NCI-H226 (cell line): ENCODE data around the gene TECPR1.

Source experiments
- DNase-seq: peaks from one replicate; pipeline ENCODE4 v3.0.0-alpha.2; 2015

TECPR1 gene

GRCh38 chr7:98209166-98209920 lies 42.7 kb downstream of the TECPR1 start:
- no peak for DNase-seq

GRCh38 chr7:98206451-98207330 lies 45.3 kb downstream of the TECPR1 start:
- DNase-seq = no peak

- DNase-seq = no peak
Measured at GRCh38 chr7:98205162-98205845, 46.7 kb downstream of the TECPR1 start.

- no peak for DNase-seq
Measured at GRCh38 chr7:98204670-98205069, 47.4 kb downstream of the TECPR1 start.

DNA sequence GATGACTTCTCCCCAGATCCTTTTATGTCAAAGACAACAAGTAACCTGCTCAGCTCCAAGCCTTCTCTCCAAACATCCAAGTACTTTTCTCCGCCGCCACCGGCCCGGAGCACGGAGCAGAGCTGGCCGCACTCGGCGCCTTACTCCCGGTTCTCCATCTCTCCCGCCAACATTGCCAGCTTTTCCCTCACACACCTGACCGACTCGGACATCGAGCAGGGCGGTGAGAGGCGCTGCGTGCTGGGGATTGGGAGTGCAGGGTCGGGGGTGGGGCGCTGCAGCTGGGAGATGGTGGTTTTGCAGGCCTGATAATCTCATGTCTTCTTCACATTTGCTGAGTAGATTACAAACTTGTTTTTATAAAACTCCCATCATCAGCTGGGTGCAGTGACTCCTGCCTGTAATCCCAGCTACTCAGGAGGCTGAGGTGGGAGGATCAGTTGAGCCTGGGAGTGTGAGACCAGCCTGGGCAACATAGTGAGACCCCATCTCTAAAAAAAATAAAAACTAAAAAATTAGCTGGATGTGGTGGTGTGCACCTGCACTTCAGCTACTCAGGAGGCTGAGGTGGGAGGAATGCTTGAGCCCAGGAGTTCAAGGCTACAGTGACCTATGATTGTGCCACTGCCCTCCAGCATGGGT lies 47.9 kb downstream of the TECPR1 start:
- DNase-seq = no peak

GRCh38 chr7:98203261-98203963 lies 48.6 kb downstream of the TECPR1 start:
- no peak for DNase-seq

DNA sequence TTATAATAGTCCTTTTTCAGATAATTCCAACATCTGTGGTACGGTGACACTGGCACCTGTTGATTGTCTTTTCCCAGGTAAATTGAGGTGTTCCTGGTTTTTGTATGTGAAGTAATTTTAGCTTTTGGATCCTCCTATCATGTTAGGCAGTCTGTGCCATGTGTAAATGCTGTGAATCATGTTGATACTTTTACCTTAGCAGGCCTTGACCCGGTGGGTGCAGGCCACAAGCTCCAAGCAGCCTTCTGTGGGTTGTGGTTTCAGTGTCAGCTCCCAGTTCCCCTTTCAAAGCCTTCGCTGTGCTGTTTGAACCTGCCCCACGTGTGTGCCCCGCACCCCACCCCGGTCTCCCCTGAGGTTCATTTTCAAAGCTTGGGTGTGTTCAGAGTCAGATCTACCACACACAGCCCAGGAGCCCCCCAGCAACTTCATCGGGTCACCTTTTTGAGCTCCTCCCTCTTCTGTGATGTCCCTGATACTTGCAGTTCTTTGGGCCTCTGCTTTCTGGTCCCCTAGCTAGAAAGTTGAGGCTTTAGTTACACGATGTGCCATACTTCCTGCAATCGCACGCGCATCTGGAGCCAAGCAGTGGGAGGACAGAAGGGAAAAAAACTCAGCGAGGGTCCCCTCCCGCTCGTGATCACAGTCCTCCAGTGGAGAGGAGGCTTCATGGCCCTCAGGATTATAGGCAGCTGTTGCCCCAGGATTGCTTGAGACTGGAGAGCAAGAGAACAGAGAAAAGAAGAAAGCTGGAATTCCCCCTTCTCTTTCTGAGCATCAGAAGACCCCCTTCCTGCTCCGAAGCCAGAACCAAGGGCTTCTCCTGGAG lies 49.5 kb downstream of the TECPR1 start:
- no peak for DNase-seq

DNA sequence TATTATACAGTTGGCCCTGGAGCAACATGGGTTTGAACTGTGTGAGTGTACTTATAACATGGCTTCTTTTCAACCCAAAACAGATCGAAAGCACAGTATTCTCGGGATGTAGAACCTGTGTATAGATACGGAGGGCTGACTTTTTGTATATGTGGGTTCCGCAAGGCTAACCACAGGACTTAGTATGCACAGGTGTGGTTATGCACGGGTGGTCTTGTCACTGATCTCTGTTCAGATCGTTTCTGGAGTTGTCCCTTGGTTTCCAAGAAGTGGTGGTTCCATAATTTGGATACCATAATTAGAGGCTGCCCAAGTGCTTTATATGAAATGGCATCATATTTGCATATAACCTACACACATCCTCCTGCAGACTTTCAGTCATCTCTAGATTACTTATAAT lies 51.7 kb downstream of the TECPR1 start:
- no peak for DNase-seq

DNA sequence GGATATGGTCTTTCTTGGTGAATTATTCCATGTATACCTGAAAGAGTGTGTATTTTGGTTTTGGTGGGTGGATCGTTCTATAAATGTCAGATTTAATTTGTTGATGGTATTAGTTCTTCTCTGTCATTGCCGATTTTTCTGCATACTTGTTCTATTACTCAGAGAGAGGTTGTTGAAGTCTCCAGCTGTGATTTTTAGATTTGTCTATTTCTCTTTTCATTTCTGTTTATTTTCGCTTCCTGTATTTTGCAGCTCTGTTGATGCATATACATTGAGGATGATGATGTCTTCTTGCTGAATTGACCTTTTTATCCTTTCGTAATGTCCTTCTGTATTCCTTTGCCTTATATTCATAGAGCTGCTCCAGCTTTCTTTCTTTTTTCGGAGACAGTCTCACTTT lies 52.9 kb downstream of the TECPR1 start:
- no peak for DNase-seq

- no peak for DNase-seq
Measured at GRCh38 chr7:98196706-98197605, 55.1 kb downstream of the TECPR1 start.

DNA sequence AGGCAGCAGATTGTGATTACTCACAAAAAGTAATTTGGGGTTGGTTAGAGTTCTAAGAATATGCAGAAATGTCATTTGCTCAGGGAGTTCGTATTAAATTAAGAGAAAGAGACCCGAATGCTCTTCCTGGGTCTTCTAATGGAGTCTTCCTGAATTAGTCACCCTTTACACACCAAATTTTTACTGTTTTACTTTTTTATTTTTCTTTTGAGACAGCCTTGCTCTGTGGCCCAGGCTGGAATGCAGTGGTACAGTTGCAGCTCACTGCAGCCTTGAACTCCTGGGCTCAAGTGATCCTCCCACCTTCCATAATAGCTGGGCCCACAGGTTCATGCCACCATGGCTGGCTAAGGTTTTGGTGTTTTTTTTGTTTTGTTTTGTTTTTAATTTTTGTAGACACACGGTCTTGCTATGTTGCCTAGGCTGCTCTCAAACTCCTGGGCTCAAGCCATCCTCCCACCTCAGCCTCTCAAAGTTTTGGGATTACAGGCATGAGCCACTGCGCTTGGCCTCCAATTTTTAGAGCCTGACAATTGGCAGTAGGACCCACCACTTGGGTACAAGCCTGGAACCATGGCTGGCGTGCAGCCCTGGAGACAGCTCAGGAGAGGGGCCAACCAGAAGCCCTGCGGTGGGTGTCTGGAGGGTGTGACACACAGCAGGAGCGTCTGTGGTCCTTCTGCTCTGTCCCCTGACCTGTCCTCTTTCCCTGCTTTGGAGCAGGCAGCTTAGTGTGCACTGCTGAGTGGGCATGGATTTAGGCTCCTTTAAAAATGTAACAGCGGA lies 57.2 kb downstream of the TECPR1 start:
- DNase-seq = no peak

DNA sequence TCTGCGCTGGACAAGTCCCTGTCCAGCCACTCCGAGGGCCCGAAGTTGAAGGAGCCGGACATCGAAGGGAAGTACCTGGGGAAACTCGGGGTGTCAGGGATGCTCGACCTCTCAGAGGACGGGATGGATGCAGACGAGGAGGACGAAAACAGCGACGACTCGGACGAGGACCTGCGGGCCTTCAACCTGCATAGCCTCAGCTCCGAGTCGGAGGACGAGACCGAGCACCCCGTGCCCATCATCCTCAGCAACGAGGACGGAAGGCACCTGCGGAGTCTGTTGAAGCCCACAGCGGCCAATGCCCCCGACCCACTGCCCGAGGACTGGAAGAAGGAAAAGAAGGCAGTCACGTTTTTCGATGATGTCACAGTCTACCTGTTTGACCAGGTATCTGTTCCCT lies 57.8 kb downstream of the TECPR1 start:
- no peak for DNase-seq

- DNase-seq = no peak
Measured at GRCh38 chr7:98193474-98194180, 58.4 kb downstream of the TECPR1 start.

DNA sequence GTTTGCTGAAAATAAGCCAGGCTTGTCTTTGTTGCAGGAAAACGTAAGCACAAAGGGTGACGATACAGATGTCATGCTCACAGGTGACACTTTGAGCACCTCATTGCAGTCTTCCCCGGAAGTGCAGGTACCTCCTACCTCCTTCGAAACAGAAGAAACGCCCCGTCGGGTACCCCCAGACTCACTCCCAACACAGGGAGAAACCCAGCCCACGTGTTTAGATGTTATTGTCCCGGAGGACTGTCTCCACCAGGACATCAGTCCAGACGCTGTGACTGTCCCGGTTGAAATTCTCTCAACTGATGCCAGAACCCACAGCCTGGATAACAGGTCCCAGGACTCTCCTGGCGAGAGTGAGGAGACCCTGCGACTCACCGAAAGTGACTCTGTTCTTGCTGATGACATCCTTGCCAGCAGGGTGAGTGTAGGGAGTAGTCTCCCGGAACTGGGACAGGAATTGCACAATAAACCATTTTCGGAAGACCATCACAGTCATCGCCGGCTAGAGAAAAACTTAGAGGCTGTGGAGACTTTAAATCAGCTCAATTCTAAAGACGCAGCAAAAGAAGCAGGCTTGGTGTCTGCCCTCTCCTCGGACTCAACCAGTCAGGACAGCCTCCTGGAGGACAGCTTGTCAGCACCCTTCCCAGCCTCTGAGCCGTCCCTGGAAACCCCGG lies 59.1 kb downstream of the TECPR1 start:
- no peak for DNase-seq

DNA sequence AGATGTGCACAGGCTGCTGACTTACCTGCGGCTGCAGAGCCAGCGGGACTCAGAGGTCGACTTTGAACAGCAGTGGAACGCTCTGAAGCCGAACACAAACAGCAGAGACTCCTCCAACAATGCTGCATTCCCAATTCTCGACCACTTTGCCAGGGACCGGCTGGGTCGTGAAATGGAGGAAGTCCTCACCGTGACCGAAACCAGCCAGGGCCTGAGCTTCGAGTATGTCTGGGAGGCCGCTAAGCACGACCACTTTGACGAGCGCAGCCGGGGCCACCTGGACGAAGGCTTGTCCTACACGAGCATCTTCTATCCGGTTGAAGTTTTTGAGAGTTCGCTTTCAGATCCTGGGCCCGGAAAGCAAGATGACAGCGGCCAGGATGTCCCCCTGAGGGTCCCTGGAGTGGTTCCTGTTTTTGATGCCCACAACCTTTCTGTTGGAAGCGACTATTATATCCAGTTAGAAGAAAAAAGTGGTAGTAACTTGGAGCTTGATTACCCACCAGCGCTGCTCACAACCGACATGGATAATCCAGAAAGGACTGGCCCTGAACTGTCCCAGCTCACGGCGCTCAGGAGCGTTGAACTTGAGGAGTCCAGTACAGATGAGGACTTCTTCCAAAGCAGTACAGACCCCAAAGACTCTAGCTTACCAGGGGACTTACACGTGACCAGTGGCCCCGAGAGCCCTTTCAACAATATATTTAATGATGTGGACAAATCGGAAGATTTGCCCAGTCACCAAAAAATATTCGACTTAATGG lies 60.2 kb downstream of the TECPR1 start:
- no peak for DNase-seq

- no peak for DNase-seq
Measured at GRCh38 chr7:98189559-98189958, 62.5 kb downstream of the TECPR1 start.

GRCh38 chr7:98187138-98187502 lies 64.9 kb downstream of the TECPR1 start:
- DNase-seq = no peak
